ENCODE measurements around the gene TRIM14. TPM values are rescaled to one million over a fixed set of nuclear protein-coding genes. Genes with fewer than 3 reads are reported as not detected.

Gene TRIM14
- total RNA-seq, 1 experiment from 2014 or later, result 11.9 TPM

- TF ChIP-seq FOXP4 (CRISPR knock-in tag; IDR thresholded peaks at IDR 0.05) (peak; percentile 90), ZNF232 (CRISPR knock-in tag; IDR thresholded peaks at IDR 0.05) (peak; percentile 86; the same call in 1 of the 2 replicates), JUN (CRISPR knock-in tag; IDR thresholded peaks at IDR 0.05) (peak; percentile 92), RELA (CRISPR knock-in tag; IDR thresholded peaks at IDR 0.05; ENCODE audit: borderline replicate concordance) (peak; percentile 94), SP1 (CRISPR knock-in tag; conservative IDR thresholded peaks at IDR 0.05) (peak; percentile 69; the same call in 1 of the 2 replicates), ZNF121 (CRISPR knock-in tag; IDR thresholded peaks at IDR 0.05) (0 out of 2 replicates have a peak, but pooled peaks have one; percentile 36), CTCF (IDR thresholded peaks at IDR 0.05) (no peak), SOX15 (CRISPR knock-in tag; IDR thresholded peaks at IDR 0.05) (no peak), MAX (CRISPR knock-in tag; IDR thresholded peaks at IDR 0.05) (peak; percentile 98), PRRX2 (CRISPR knock-in tag; IDR thresholded peaks at IDR 0.05) (no peak), NFYB (CRISPR knock-in tag; conservative IDR thresholded peaks at IDR 0.05; ENCODE audit: low read depth) (no peak), MYBL2 (CRISPR knock-in tag; IDR thresholded peaks at IDR 0.05) (peak; percentile 96), ZBTB43 (CRISPR knock-in tag; IDR thresholded peaks at IDR 0.05) (peak; percentile 89), ERG (CRISPR knock-in tag; IDR thresholded peaks at IDR 0.05) (no peak), ZNF416 (CRISPR knock-in tag; IDR thresholded peaks at IDR 0.05) (no peak), ZNF138 (CRISPR knock-in tag; conservative IDR thresholded peaks at IDR 0.05) (peak; percentile 98), IRF1 (CRISPR knock-in tag; IDR thresholded peaks at IDR 0.05) (peak; percentile 91), AFF4 (CRISPR knock-in tag; IDR thresholded peaks at IDR 0.05; ENCODE audit: borderline replicate concordance) (peak; percentile 73; the same call in 1 of the 2 replicates), NR1H2 (CRISPR knock-in tag; IDR thresholded peaks at IDR 0.05) (no peak), ZNF263 (CRISPR knock-in tag; IDR thresholded peaks at IDR 0.05; ENCODE audit: low read depth) (peak; percentile 91), EMX1 (CRISPR knock-in tag; IDR thresholded peaks at IDR 0.05) (no peak), SMAD4 (CRISPR knock-in tag; IDR thresholded peaks at IDR 0.05) (peak; percentile 72), ZNF423 (CRISPR knock-in tag; IDR thresholded peaks at IDR 0.05) (0 out of 2 replicates have a peak, but pooled peaks have one; percentile 24), NFATC4 (CRISPR knock-in tag; IDR thresholded peaks at IDR 0.05) (no peak), E2F5 (CRISPR knock-in tag; IDR thresholded peaks at IDR 0.05) (peak; percentile 81), FOXP1 (CRISPR knock-in tag; IDR thresholded peaks at IDR 0.05; ENCODE audit: borderline replicate concordance) (peak; percentile 94), ESRRA (CRISPR knock-in tag; IDR thresholded peaks at IDR 0.05; ENCODE audit: borderline replicate concordance) (peak; percentile 93)
Measured at GRCh38 chr9:98118640-98119601, at the start of gene TRIM14 (continued).

Data from WTC11 (cell line).